ENCODE measurements around the gene MFSD1. TPM values are rescaled to one million over a fixed set of nuclear protein-coding genes. Genes with fewer than 3 reads are reported as not detected.

MFSD1 gene
- total and polyA plus RNA-seq, 2 experiments from 2014 or later: 4.3 to 28.4 TPM

- Histone ChIP-seq H3K4me3 (no peak overlapping the region), H3K36me3 (ENCODE audit: insufficient read depth) (no peaks in the 10 kb centered on the region), H3K4me2 (no peak overlapping the region), H3K9me2 (ENCODE audit: insufficient read depth) (no peaks in the 10 kb centered on the region), H3K27ac (ENCODE audit: low read depth) (no peak overlapping the region), H3K4me1 (ENCODE audit: insufficient read depth) (peaks cover 5% of the 10 kb centered on the region; the same call in 1 of the 2 replicates), H2AFZ (no peak overlapping the region), H3K79me2 (replicated peaks; ENCODE audit: insufficient read depth) (no peaks in the 10 kb centered on the region), H3K27me3 (ENCODE audit: insufficient read depth) (no peaks in the 10 kb centered on the region), H3F3A (replicated peaks; ENCODE audit: low read depth) (no peaks in the 10 kb centered on the region), H4K20me1 (replicated peaks; ENCODE audit: insufficient read depth) (no peaks in the 10 kb centered on the region)
- ATAC-seq (no peak), DNase-seq (ENCODE audit: low spot score) (no peak)
- no peak overlapping the region for H3K4me3 Mint-ChIP-seq
- peaks cover 8% of the 10 kb centered on the region for H3K27me3 Mint-ChIP-seq (ENCODE audit: insufficient read depth, low read depth, poor library complexity)
- H3K27ac Mint-ChIP-seq: no peak overlapping the region
- no peaks in the 10 kb centered on the region for H3K9me3 Mint-ChIP-seq
- H3K4me1 Mint-ChIP-seq: peaks cover 30% of the 10 kb centered on the region
- TF ChIP-seq ZNF114 (CRISPR knock-in tag; IDR thresholded peaks at IDR 0.05): no peak
- no peak for TF ChIP-seq ZNF462 (CRISPR knock-in tag; IDR thresholded peaks at IDR 0.05)
- no peak for TF ChIP-seq CTCF (conservative IDR thresholded peaks at IDR 0.05; ENCODE audit: low read depth in 2 of 2)
- no peak for TF ChIP-seq POLR2AphosphoS5 (IDR thresholded peaks at IDR 0.05; ENCODE audit: low read depth)
- TF ChIP-seq, protein P1, sequence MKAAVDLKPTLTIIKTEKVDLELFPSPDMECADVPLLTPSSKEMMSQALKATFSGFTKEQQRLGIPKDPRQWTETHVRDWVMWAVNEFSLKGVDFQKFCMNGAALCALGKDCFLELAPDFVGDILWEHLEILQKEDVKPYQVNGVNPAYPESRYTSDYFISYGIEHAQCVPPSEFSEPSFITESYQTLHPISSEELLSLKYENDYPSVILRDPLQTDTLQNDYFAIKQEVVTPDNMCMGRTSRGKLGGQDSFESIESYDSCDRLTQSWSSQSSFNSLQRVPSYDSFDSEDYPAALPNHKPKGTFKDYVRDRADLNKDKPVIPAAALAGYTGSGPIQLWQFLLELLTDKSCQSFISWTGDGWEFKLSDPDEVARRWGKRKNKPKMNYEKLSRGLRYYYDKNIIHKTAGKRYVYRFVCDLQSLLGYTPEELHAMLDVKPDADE (IDR thresholded peaks at IDR 0.05): no peak
- TF ChIP-seq ZNF331 (CRISPR knock-in tag; IDR thresholded peaks at IDR 0.05; ENCODE audit: low read depth): no peak
- TF ChIP-seq STAT1 (IDR thresholded peaks at IDR 0.05; ENCODE audit: unreplicated experiment): no peak
- TF ChIP-seq JUNB (IDR thresholded peaks at IDR 0.05; ENCODE audit: unreplicated experiment): no peak
- TF ChIP-seq EZH2 (IDR thresholded peaks at IDR 0.05; ENCODE audit: low read depth, unreplicated experiment): no peak
- TF ChIP-seq REST (IDR thresholded peaks at IDR 0.05; ENCODE audit: unreplicated experiment): no peak
- no peak for TF ChIP-seq CREB1 (CRISPR knock-in tag; IDR thresholded peaks at IDR 0.05; ENCODE audit: low read depth)
- no peak for TF ChIP-seq EZH2phosphoT487 (IDR thresholded peaks at IDR 0.05; ENCODE audit: unreplicated experiment)
- no peak for TF ChIP-seq NANOG (IDR thresholded peaks at IDR 0.05; ENCODE audit: borderline replicate concordance)
- H3K36me3 Mint-ChIP-seq (ENCODE audit: low read depth): no peaks in the 10 kb centered on the region
Measured at GRCh38 chr3:158768881-158769543, 32.8 kb upstream of the MFSD1 start.

All from GM23338 (cell line).